ENCODE results near the gene CCDC14. TPM values are rescaled to one million over a fixed set of nuclear protein-coding genes. Genes with fewer than 3 reads are reported as not detected.
A peak's percentile ranks its signal among the peaks of the same experiment; 100 is the strongest.

CCDC14 gene
- polyA plus RNA-seq, 1 donor from 2014 or later = 266 TPM

- TF ChIP-seq EZH2 (IDR thresholded peaks at IDR 0.05; ENCODE audit: borderline replicate concordance, insufficient read depth, low read length, poor library complexity, severe bottlenecking) (no peak), SMC3 (conservative IDR thresholded peaks at IDR 0.05; ENCODE audit: poor library complexity) (peak; percentile 45), TAF1 (IDR thresholded peaks at IDR 0.05; ENCODE audit: low read depth) (no peak), MXI1 (conservative IDR thresholded peaks at IDR 0.05; ENCODE audit: poor library complexity, severe bottlenecking) (no peak), POLR2AphosphoS5 (IDR thresholded peaks at IDR 0.05) (peak; percentile 40), EP300 (conservative IDR thresholded peaks at IDR 0.05; ENCODE audit: poor library complexity, severe bottlenecking) (no peak), REST (IDR thresholded peaks at IDR 0.05; ENCODE audit: borderline replicate concordance) (no peak), RAD21 (conservative IDR thresholded peaks at IDR 0.05) (peak; percentile 59)
- TF ChIP-seq, protein P1, sequence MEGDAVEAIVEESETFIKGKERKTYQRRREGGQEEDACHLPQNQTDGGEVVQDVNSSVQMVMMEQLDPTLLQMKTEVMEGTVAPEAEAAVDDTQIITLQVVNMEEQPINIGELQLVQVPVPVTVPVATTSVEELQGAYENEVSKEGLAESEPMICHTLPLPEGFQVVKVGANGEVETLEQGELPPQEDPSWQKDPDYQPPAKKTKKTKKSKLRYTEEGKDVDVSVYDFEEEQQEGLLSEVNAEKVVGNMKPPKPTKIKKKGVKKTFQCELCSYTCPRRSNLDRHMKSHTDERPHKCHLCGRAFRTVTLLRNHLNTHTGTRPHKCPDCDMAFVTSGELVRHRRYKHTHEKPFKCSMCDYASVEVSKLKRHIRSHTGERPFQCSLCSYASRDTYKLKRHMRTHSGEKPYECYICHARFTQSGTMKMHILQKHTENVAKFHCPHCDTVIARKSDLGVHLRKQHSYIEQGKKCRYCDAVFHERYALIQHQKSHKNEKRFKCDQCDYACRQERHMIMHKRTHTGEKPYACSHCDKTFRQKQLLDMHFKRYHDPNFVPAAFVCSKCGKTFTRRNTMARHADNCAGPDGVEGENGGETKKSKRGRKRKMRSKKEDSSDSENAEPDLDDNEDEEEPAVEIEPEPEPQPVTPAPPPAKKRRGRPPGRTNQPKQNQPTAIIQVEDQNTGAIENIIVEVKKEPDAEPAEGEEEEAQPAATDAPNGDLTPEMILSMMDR (IDR thresholded peaks at IDR 0.05; ENCODE audit: poor library complexity, severe bottlenecking) = peak; percentile 55
- Histone ChIP-seq H3K4me3 (ENCODE audit: low read length) (no peak overlapping the region), H3K27me3 (ENCODE audit: insufficient read depth, low read depth, low read length) (no peaks in the 10 kb centered on the region), H3K4me2 (ENCODE audit: low read length) (no peak overlapping the region), H3F3A (ENCODE audit: insufficient read depth, low read length, poor library complexity, severe bottlenecking) (no peaks in the 10 kb centered on the region), H3K36me3 (ENCODE audit: insufficient read depth, low read length) (peaks cover 8% of the 10 kb centered on the region), H4K20me1 (ENCODE audit: insufficient read depth) (no peaks in the 10 kb centered on the region), H3K9me3 (ENCODE audit: low read length) (no peaks in the 10 kb centered on the region), H3K9me2 (ENCODE audit: insufficient read depth, low read length) (no peaks in the 10 kb centered on the region), H3K27ac (ENCODE audit: low read length) (no peak overlapping the region), H2AFZ (ENCODE audit: low read depth, low read length) (no peak overlapping the region), H3K79me2 (replicated peaks; ENCODE audit: insufficient read depth, low read length) (no peaks in the 10 kb centered on the region), H3K9ac (ENCODE audit: low read length) (no peak overlapping the region)
Measured at GRCh38 chr3:123914829-123915228, 46.2 kb downstream of the CCDC14 start.

DNA sequence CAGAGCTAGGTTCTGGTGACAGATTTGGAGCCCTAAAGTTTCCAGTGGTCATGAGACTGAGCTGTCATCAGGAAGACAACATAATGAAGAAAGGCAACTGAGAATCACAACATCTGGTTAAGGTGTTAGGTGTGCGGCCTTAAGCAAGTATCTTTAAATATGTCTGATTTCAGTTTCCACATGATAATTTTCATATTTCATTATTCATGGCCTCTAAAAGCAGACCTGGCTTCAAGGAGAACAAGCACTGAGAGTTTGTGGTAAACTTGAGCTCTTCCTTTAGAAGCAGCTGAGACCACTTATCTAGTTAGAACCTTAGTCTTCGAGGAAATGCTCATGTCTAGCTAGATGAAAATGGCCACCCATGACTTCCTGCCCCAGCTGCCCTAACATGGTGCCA lies 51.2 kb downstream of the CCDC14 start:
- H3K4me2 ChIP-seq (ENCODE audit: low read length) = no peak overlapping the region
- H3K4me3 ChIP-seq (ENCODE audit: low read length) = no peak overlapping the region
- H4K20me1 ChIP-seq (ENCODE audit: insufficient read depth) = no peaks in the 10 kb centered on the region
- no peaks in the 10 kb centered on the region for H3K9me2 ChIP-seq (ENCODE audit: insufficient read depth, low read length)
- no peaks in the 10 kb centered on the region for H3K27me3 ChIP-seq (ENCODE audit: insufficient read depth, low read depth, low read length)
- no peaks in the 10 kb centered on the region for H3K79me2 ChIP-seq (replicated peaks; ENCODE audit: insufficient read depth, low read length)
- H3K27ac ChIP-seq (ENCODE audit: low read length) = no peak overlapping the region
- no peaks in the 10 kb centered on the region for H3F3A ChIP-seq (ENCODE audit: insufficient read depth, low read length, poor library complexity, severe bottlenecking)
- TF ChIP-seq POLR2AphosphoS5 (IDR thresholded peaks at IDR 0.05) = no peak
- TF ChIP-seq, protein P1 (IDR thresholded peaks at IDR 0.05; ENCODE audit: poor library complexity, severe bottlenecking) = no peak
- TF ChIP-seq TAF1 (IDR thresholded peaks at IDR 0.05; ENCODE audit: low read depth) = no peak
- TF ChIP-seq REST (IDR thresholded peaks at IDR 0.05; ENCODE audit: borderline replicate concordance) = no peak
- TF ChIP-seq EP300 (conservative IDR thresholded peaks at IDR 0.05; ENCODE audit: poor library complexity, severe bottlenecking) = no peak
- no peak for TF ChIP-seq SMC3 (conservative IDR thresholded peaks at IDR 0.05; ENCODE audit: poor library complexity)
- TF ChIP-seq RAD21 (conservative IDR thresholded peaks at IDR 0.05) = no peak
- no peak for TF ChIP-seq MXI1 (conservative IDR thresholded peaks at IDR 0.05; ENCODE audit: poor library complexity, severe bottlenecking)
- H3K9ac ChIP-seq (ENCODE audit: low read length) = no peak overlapping the region
- H3K36me3 ChIP-seq (ENCODE audit: insufficient read depth, low read length) = no peaks in the 10 kb centered on the region
- no peaks in the 10 kb centered on the region for H3K9me3 ChIP-seq (ENCODE audit: low read length)
- no peak overlapping the region for H2AFZ ChIP-seq (ENCODE audit: low read depth, low read length)
